HG02970 (cell line): ENCODE measurements around the gene GLI2.

ENCODE experiments used
- ATAC-seq: cut with Tn5 transposase; IDR thresholded peaks from one replicate; pipeline ENCODE4 v1.9.1; 2021; ENCODE audit warnings: mild to moderate bottlenecking, moderate library complexity, moderate number of reproducible peaks; ENCODE audit not compliant: unreplicated experiment, low FRiP score

GLI2 gene

DNA sequence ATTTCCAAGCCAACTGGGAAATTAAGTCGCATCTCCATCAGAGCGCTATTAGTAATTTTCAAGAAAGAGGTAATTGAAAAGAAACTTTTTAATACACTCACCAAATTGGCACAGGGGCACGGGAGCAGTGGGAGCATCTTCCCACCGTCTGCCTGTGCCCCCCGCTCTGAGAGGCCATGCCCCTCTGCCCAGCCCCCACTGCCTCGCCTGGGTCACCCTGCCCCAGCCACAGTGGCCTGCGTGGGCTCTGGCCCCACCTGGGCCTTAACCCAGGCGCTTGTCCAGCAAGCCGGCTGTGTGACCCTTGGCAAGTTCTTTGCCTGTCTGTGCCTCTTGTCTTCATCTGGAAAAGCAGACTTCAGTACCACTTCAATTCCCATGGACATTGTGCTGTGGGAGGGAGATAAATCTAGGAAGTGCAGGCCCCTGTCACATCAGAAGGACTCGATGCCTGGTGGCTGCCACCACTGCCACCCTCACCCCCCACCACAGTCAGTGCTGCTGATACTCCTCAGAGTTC is 31.9 kb downstream of the GLI2 start:
- ATAC-seq: no peak

DNA sequence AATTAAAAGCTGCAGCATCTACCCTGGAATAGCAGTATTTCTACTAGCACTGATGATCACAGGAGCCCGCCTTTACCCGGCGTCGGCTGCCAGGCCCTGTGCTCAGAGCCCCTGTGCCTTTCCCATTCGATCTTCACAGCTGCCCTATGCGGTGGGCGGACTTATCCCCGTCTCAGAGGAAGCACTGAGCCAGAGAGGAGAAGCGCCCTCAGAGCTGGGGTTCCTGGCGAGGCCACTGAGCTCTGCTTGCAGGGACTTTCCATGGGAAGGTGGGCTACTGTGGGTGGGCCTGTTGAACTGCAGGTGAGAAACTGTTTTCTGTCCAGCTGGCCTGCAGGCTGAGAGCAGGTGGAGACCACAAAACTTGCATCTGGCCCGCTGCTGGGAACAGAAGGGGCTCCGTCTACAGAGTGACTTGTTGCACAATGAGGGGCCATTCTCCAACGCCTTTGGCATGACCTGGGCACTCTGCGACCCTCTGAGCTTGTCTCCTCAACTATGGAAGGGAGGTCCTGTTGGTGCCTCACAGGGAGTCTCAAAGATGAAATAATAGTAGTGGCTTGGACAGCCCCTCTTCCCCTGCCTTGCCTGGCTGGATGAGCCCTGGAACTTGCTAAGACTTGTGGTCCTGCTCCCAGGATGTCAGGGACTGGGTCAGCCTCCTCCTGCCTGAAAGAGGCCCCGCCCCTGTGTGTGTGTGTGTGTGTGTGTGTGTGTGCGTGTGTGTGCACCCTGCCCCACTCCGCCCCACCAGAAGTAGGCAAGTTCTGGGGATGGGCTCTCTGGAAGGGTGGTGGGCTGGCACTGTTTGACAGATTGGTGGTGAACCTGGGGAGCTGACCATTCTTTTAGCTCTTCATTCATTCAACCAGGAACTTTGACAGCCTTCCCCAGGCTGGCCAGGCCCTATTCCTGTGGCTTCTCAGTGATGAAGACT is 32.7 kb downstream of the GLI2 start:
- no peak for ATAC-seq

DNA sequence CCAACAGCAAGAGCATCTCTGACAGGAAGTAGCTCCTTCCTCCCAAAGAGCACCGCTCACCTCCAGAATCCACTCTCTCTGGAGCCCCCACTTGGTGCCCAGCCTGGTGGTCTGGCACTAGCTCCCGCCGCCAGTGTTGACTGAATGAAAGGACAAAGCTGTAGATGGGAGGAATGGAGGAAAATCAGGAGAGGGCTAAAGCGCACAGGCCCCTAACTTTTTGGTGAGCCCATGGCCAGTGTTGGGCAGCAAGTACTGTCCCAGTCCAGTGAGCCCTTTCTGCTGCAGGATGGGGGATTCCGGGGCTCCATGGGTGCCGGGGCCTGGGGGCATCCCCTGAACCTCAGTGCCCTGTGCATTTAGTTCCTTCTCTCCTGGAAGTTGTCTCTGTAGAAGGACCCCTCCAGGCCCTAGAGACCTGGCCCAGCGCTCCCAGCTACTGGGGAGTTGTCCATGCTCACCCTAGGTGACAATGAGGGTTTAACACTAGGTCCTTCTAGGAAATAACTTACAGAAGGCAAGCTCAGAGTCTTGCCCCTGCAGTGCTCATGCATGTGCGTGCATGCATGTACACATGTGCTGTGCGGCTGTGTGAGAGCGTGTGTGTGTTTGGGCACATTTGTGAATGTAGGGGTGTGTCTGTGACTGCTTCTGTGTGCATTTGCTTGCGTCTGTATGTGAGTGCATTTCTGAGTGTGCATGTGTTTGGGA is 33.6 kb downstream of the GLI2 start:
- no peak for ATAC-seq

DNA sequence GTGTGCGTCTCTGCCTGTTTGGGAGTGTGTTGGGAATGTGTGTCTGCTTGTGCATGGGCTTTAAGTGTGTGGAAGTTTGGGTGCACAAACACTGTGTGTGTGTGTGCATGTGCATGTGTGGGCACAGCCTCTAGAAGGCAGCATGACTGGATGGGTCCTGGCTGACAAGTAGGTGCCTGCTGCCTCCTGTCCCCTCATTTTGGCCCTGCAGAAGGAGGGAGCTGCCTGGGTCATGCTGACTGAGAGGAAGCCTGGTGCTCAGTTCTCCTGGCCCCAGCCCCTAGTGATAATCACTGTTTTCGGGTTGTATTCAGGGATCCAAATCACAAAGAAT is 34.1 kb downstream of the GLI2 start:
- ATAC-seq: no peak

DNA sequence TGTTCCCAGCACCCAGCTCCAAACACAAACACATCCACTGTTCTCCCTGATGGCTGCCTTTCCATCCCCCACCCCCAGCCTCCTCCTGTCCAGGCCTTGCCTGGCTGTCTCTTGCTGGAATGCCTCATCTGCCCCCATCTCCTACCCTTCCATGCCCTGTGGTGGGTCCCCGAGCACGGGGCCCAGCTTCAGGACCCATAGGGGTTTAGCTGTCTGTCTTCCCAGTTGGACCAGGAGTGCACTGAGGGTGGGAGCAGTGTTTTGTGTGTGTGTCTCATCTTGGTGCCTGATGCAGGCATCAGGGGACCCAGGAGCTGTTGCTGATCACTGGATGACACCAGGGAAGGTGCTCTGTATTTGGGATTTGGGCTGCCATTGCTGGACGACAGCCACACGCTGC is 34.5 kb downstream of the GLI2 start:
- no peak for ATAC-seq

DNA sequence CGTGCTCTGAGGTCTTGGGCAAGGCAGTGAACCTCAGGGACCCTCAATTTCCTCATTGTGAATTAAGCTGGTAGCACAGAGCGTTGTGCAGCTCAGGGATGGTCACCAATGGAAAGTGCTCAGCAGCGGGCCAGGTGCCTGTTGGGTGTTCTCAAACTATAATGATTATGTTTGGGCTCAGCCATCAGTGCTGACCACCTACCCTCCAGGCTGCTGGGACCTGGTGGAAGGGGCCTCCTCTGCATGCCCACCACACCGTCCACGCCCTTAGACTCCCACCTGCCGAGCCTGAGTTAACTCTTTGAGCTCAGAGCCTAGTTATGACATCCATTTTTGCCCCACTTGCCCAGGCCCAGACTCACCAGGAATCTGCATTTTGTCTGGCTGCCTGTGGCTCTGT is 35.0 kb downstream of the GLI2 start:
- no peak for ATAC-seq

DNA sequence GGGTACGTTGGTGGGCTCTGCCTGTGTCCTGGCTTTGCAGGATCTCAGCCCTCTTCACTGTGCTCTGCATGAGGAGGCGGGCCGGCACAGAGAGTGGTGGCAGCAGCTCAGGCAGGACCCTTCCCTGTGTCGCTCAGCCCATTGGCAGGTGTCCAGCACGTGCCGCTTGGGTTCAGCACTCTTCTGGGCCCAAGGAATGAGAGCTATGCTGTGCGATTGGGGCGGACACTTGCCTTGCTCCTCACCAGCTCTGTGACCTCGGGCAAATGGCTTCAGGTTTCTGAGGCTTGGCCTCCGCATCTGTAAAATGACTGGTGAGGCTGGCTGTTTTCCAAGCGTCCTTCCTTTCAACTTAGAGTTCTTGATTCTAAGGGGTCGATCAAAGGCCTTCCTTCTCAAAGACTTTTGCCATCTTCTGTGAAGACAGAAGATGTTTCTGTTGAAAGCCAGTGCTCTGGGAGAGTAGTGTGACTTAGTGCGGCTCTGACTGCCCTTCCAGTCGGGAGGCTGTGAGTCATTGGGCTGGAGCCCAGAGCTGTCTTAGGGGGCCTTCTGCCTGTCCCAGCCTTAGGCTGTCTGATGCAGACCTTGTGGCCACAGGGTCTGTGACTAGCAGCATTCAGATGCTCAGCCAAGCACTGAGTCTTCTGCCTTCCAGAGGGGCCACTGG is 35.6 kb downstream of the GLI2 start:
- no peak for ATAC-seq

DNA sequence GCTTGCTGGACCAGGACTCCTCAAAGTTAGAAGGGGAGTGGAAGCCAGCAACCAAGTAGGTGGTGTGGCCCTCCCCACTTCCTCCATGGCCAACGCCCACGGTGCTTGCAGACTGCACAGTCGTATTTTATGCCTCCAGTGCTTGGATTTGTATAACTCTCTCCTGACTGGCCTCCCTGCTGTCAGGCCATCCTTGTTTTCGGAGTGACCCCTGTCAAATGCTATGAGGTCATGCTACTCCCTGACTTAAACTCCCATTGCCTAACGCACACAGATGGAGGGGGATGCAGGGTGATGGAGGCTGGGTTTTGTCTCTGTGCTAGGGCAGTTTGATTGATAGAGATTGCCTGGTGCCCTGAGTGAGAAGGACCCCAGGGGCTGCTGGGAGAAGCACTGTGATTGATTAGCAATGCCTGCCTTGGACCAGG is 36.1 kb downstream of the GLI2 start:
- no peak for ATAC-seq

DNA sequence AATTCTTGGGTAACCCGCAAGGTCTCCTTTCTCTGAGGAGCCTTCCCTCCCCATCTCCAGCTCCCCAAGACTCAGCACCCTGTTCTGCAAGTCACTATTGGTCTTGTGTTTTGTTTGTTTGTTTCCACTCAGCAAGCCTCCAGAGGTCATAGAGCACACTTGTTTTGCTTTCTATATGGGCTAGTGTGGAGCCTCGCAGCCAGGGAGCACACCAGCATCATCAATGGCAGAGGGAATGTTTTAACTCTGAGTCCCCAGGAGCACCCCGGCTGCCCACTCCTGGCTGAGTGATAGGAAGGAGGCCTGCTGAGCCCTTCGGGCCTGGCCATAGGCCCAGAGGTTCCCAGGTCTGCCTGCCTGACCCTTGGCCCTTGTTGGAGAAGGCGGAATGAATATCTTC is 36.6 kb downstream of the GLI2 start:
- ATAC-seq: no peak

DNA sequence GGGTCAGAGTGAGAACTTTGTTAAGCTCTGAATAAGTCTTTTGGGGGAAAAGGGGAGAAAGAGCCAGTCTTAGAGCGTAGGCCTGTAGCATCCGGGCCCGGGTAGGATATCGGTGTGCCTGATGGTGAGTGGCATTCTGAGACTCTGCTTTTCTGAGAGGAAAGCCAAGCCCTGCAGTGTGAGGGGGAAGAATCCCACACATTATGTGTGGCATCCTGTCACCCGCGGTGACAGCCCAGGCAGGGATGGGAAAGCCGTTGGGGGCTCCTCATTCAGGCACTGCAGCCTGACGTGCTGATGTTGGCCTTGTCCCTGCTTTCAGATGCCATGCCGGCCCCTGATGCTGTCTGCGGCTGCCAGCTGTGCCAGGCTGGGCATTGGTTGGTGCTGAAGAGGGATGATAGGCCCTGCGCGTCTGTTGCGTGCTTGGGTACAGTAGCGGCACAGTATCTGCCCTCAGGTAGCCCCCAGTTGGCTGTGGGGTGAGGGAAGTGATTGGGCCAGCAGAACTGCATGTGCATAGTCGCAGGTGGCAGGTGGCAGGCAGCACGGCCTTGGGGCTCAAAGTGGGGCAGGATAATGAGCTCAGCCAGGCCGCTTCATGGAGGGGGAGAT is 37.6 kb downstream of the GLI2 start:
- ATAC-seq: no peak

DNA sequence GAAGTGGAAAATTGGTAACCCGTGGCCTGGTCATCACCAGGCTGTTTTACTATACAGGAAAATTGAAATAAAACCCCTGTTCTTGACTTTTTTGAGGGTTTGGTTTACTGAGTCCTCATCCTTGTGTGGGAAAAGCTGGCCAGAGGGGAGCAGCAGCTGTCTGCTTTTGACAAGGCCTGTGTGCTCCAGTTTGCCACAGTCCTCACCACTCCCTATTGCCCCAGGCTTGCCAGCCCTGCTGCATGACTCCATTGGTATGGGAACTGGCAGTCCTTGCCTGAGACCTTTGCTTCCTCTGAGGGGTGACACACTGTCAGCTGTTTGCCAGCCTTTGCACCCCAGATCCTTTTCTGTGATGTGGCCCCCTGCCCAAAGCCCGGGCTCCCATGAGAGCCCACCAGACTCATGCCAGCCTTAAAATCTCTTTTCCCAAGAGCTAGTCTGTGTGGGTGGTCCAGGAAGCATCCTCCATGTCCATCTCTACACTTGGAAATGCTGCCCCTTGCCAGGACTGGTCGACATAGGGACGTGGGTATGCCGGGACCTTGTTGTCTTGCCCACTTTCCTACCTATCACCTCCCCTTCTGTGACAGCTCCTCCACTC is 39.0 kb downstream of the GLI2 start:
- ATAC-seq: no peak

DNA sequence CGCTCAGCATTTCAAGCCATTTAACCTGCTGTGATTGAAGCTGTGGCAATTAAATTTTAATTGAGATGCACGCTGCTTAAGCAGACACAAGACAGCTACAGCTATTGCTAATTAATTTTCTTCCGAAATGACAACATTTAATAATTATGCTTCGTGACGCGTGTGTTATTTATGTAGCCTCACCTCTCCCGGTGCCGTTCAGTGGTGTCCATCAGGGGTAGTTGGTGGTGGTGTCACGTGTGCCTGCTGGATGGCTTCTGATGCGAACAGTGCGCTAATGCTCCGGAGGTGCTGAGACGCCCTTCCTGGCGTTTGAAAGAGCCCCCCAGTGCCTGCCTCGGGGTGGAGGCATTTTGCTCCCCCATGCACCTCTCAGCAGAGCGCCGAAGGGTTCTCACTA is 39.5 kb downstream of the GLI2 start:
- no peak for ATAC-seq

DNA sequence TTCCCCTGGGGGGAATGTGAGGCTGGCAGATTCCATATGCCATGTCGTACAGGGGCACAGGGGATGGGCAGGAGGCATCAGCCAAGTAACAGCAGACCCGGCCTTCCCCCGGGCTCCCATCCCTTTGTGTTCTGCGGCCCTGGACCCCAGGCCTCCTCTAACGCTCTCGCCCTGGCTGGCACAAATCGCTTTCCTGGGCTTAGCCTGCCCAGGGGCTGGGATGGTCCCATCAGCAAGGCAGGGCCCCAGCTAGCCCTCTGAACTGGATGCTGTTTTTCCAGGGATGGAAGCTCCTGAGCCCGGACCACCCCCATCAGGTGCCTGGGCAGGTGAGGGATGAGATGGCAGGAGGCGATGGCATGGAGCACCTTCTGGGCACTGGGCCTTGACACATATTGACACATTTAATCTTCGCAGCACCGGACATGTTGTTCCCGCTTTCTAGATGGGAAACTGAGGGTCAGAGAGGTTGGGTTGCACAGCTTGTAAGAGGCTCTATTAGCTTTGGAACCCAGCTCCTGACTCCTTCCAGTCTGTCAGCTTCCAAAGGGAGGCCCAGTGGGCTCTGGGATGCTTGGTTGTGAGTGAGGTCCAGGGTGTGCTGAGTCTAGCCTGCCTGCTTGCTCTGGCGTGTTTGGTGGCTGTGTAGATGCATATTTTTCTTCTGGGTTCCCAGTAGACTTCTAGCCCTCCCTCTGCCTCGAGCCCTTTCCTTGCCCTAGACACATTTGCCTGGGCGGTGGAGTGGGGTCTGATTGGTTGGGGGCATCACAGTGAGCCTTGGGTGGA is 40.3 kb downstream of the GLI2 start:
- ATAC-seq: no peak

DNA sequence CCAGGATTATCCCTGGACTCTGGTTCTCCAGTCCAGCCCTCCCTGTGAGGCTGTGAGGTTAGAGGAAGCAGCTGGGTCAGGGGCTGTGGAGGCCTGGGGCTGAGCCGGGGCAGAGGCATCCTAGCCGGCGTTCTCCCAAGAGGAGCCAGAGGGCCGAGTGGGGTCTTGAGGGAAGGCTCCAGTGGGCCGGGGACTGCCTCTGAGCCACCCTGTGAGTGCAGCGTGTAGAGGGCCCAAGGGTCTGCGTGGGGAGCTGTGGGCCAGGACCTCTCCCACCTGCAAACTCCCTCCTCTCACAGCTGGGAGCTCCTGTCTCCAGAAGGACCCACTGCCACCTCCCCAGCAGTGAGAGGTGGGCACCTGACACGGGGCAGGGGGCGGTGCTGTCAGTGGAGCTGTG is 41.0 kb downstream of the GLI2 start:
- no peak for ATAC-seq

DNA sequence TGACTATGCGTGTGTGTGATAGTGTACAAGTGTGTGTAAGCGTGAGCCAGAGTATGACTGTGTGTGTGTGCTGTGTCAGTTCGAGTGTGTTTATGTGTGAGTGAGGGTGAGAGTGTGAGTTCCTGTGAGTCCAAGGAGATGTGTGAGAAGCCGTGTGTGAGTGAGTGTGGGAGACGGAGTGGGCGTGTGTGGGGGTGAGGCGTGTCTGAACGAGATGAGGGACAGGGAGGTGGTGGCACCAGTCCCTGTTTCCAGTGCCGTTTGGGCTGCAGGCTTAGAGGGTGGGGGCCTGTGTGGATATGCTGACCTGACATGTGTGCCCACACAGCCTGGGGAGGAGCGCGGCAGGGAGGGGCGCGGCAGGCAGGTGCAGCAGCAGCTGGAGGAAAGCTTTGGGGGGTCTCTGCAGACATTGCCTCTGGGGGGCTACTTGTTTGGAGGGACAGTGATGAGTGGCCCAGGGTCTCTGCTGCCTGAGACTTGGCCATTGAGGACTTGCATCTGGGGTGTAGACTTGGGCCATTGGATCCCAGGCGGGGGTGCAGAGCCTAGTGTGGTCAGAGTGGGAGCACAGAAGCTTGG is 41.6 kb downstream of the GLI2 start:
- ATAC-seq: no peak

DNA sequence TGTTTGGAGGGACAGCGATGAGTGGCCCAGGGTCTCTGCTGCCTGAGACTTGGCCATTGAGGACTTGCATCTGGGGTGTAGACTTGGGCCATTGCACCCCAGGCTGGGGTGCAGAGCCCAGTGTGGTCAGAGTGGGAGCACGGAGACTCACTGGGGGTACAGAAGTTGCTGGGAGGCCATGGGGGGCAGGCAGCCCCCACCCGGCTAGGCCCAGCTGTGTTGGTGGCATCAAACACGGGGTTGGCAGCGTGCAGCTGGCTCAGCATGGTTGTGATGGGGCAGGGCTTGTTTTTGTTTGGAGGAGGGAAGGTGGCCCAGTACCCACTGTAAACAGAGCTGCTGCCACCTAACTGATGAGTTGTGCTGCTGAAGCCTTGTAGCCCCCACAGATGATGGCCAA is 42.1 kb downstream of the GLI2 start:
- no peak for ATAC-seq

DNA sequence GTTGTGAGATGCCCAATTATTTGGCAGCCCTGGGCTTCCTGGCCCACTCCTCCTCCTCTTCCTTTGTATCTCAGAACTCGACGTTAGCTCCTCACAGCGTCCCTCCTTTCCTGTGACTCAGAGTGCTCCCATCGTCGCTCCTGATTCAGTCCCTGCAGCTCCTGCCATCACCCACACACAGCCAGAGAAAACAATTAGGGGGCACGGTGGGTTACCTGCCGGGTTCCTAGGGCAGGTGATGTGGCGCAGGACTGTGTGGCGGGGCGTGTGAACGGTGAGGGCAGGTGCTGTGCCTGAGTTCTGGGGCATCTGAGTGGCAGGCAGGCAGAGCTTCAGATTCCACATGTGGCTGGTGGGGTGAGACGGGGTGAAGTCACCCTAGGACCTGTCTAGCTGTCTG is 42.6 kb downstream of the GLI2 start:
- ATAC-seq: no peak

DNA sequence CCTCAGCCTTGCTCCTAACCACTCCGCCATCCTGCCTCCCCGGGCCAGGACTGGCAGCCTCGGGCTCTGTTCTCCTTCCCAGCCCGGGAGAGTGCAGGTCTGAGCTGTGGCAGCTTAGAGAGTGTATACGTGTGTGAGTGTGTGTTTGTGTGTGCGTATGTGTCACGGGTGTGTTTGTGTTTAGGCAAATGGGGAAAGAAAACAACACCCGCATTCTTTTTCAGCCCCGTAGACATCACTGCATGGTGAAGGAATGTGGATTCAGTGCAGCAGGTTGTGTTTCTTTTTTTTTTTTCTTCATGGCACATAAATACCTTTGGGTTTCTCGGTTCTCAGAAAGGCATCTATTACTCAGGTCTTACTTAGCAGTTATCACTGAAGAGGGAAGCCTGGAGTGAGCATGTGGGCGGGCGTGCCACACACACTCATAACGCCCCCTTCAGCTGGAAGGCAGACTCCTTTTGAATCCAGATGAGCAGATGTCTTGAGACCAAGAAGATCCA is 44.2 kb downstream of the GLI2 start:
- ATAC-seq: no peak

DNA sequence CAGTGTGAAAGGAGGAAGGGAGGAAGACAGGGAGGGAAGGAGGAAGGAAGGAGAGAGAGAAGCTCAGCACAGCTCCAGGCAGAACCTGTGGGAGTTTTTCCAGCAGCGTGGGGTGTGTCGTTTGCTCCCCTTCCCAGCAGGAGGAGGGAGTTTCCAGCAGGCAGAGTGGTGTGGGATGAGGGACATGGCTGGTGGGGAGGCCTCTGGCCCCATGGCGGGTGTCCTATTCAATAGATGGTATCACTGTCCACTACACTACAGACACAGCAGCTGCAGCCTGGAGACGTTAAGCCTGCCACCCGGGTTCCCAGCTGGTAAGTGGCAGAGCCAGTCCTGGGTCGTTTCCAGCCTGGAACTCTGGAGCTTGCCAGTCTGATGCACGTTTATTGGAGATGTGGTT is 44.7 kb downstream of the GLI2 start:
- ATAC-seq: no peak
